SU-DHL-6 (cell line): ENCODE data around the gene NUP88.

Experiments used
- H2AFZ ChIP-seq: fragments of 200-600 bp; sonication (generic); 2 replicates; pipeline ENCODE4 v1.6.1; 2014; ENCODE audit warnings: low read depth, mild to moderate bottlenecking, moderate library complexity, mixed read lengths, antibody characterized with exemption, low read length; ENCODE audit not compliant: severe bottlenecking
- H3F3A ChIP-seq: fragments of 200-600 bp; shearing (Covaris generic); 2 replicates; pipeline ENCODE4 v1.6.0; 2016; ENCODE audit warnings: antibody characterized with exemption, mild to moderate bottlenecking; ENCODE audit not compliant: insufficient read depth
- H3K27ac ChIP-seq: fragments of 200-600 bp; sonication (generic); 2 replicates; pipeline ENCODE4 v1.5.1; 2016; ENCODE audit warnings: low read depth, mild to moderate bottlenecking, low read length, moderate library complexity, mixed read lengths
- H3K27me3 ChIP-seq: fragments of 200-600 bp; sonication (generic), shearing (Covaris generic); 2 replicates; pipeline ENCODE4 v1.6.0; 2014; ENCODE audit warnings: mild to moderate bottlenecking, low read length
- H3K36me3 ChIP-seq: fragments of 200-600 bp; sonication (generic); 2 replicates; pipeline ENCODE4 v1.6.1; 2014; ENCODE audit warnings: mild to moderate bottlenecking, low read length, mixed read lengths
- H3K4me2 ChIP-seq: fragments of 300-600, 200-600 bp; shearing (Covaris generic), sonication (generic); 2 replicates; pipeline ENCODE4 v1.6.0; 2014; ENCODE audit warnings: low read length, low read depth, mild to moderate bottlenecking; ENCODE audit not compliant: poor library complexity, severe bottlenecking
- H3K4me3 ChIP-seq: fragments of 200-600 bp; sonication (generic); 2 replicates; pipeline ENCODE4 v1.5.1; 2014; ENCODE audit warnings: antibody characterized with exemption, low read length, mild to moderate bottlenecking, mixed read lengths; ENCODE audit not compliant: insufficient read depth, poor library complexity, severe bottlenecking
- H3K79me2 ChIP-seq: fragments of 200-600 bp; sonication (generic); 2 replicates; pipeline ENCODE4 v1.6.1; 2014; ENCODE audit warnings: mild to moderate bottlenecking, low read length, moderate library complexity; ENCODE audit not compliant: insufficient read depth
- H3K9ac ChIP-seq: fragments of 200-600 bp; sonication (generic); 2 replicates; pipeline ENCODE4 v1.7.0; 2014; ENCODE audit warnings: mild to moderate bottlenecking, low read length
- H3K9me2 ChIP-seq: fragments of 200-600 bp; sonication (generic); replicated peaks from 2 replicates; pipeline ENCODE4 v1.6.1; 2014; ENCODE audit warnings: low read length; ENCODE audit not compliant: insufficient read depth
- H3K9me3 ChIP-seq: fragments of 200-600 bp; sonication (generic); 2 replicates; pipeline ENCODE4 v1.6.1; 2014; ENCODE audit warnings: low read length, mixed read lengths; ENCODE audit not compliant: insufficient read depth
- H4K20me1 ChIP-seq: fragments of 200-600 bp; sonication (generic); 2 replicates; pipeline ENCODE4 v1.6.1; 2014; ENCODE audit warnings: low read depth, mild to moderate bottlenecking, antibody characterized with exemption, low read length, moderate library complexity, mixed read lengths
- CTCF ChIP-seq: fragments of 200-600 bp; sonication (generic); IDR thresholded peaks from one replicate; pipeline ENCODE4 v1.5.1; 2017; ENCODE audit warnings: antibody characterized with exemption, mild to moderate bottlenecking, low read length, moderate library complexity; ENCODE audit not compliant: insufficient read depth, poor library complexity, severe bottlenecking
- EZH2phosphoT487 ChIP-seq: fragments of 200-600 bp; sonication (generic), shearing (Covaris generic); conservative IDR thresholded peaks from 2 replicates; pipeline ENCODE4 v1.6.1; 2018; ENCODE audit warnings: mild to moderate bottlenecking, antibody characterized with exemption, low read length, moderate library complexity, mixed read lengths

Gene NUP88

GRCh38 chr17:5373112-5373511 is 46.4 kb downstream of the NUP88 start:
- no peak overlapping the region for H3K4me3 ChIP-seq
- no peaks in the 10 kb centered on the region for H4K20me1 ChIP-seq
- no peak overlapping the region for H3K27ac ChIP-seq
- H2AFZ ChIP-seq: no peak overlapping the region
- peaks cover 16% of the 10 kb centered on the region for H3F3A ChIP-seq
- no peak overlapping the region for H3K4me2 ChIP-seq
- no peaks in the 10 kb centered on the region for H3K9me3 ChIP-seq
- no peak overlapping the region for H3K9ac ChIP-seq
- no peak for TF ChIP-seq EZH2phosphoT487
- no peak for TF ChIP-seq CTCF
- H3K9me2 ChIP-seq: no peaks in the 10 kb centered on the region
- H3K36me3 ChIP-seq: peaks cover 22% of the 10 kb centered on the region; the same call in 1 of the 2 replicates
- H3K27me3 ChIP-seq: no peaks in the 10 kb centered on the region
- no peaks in the 10 kb centered on the region for H3K79me2 ChIP-seq

- TF ChIP-seq CTCF: no peak
- no peak for TF ChIP-seq EZH2phosphoT487
- Histone ChIP-seq H3K27ac (no peak overlapping the region), H3K4me3 (no peak overlapping the region), H3K9ac (no peak overlapping the region), H4K20me1 (no peaks in the 10 kb centered on the region), H3K4me2 (no peak overlapping the region), H3K27me3 (no peaks in the 10 kb centered on the region), H3K79me2 (no peaks in the 10 kb centered on the region), H3K36me3 (peaks cover 14% of the 10 kb centered on the region; the same call in 1 of the 2 replicates), H3K9me2 (no peaks in the 10 kb centered on the region), H3K9me3 (no peaks in the 10 kb centered on the region), H3F3A (no peaks in the 10 kb centered on the region), H2AFZ (no peak overlapping the region)
Measured at GRCh38 chr17:5370411-5370810, 49.1 kb downstream of the NUP88 start.

DNA sequence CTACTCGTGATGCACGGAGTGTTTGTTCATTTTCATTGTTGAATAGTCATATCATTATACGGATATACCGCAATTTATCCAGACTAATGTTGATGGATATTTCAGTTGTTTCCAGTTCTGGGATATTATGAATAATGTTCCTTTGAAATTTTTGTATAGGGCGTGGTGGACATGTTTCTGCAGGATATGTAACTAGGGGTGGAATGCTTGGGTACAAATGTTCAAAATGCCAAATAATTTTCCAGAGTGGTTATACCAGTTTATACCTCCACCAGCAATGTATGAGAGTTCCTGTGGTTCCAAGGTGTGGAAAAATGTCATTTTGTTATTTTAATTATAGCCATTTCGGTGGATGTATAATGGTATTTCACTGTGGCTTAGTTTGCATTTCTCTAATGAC is 53.6 kb downstream of the NUP88 start:
- Histone ChIP-seq H3K4me2 (no peak overlapping the region), H3K27ac (no peak overlapping the region), H4K20me1 (no peaks in the 10 kb centered on the region), H3K9me2 (no peaks in the 10 kb centered on the region), H3F3A (peaks cover 4% of the 10 kb centered on the region; the same call in 1 of the 2 replicates), H3K9ac (no peak overlapping the region), H2AFZ (no peak overlapping the region), H3K9me3 (no peaks in the 10 kb centered on the region), H3K79me2 (no peaks in the 10 kb centered on the region), H3K4me3 (no peak overlapping the region), H3K36me3 (peaks cover 14% of the 10 kb centered on the region; the same call in 1 of the 2 replicates), H3K27me3 (no peaks in the 10 kb centered on the region)
- TF ChIP-seq CTCF (no peak), EZH2phosphoT487 (no peak)
